Measurements from ENCODE around the gene ANKRD17.

GRCh38 chr4:73223258-73223650, 35.3 kb downstream of the ANKRD17 start:
- TF ChIP-seq, protein P1, sequence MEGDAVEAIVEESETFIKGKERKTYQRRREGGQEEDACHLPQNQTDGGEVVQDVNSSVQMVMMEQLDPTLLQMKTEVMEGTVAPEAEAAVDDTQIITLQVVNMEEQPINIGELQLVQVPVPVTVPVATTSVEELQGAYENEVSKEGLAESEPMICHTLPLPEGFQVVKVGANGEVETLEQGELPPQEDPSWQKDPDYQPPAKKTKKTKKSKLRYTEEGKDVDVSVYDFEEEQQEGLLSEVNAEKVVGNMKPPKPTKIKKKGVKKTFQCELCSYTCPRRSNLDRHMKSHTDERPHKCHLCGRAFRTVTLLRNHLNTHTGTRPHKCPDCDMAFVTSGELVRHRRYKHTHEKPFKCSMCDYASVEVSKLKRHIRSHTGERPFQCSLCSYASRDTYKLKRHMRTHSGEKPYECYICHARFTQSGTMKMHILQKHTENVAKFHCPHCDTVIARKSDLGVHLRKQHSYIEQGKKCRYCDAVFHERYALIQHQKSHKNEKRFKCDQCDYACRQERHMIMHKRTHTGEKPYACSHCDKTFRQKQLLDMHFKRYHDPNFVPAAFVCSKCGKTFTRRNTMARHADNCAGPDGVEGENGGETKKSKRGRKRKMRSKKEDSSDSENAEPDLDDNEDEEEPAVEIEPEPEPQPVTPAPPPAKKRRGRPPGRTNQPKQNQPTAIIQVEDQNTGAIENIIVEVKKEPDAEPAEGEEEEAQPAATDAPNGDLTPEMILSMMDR (IDR thresholded peaks at IDR 0.05; ENCODE audit: low read length), result no peak
- TF ChIP-seq EZH2 (IDR thresholded peaks at IDR 0.05; ENCODE audit: borderline replicate concordance, low read length), result no peak

Measured in OCI-LY1 (cell line).